ENCODE results near the gene NOX3.
A peak's percentile ranks its signal among the peaks of the same experiment; 100 is the strongest.

NOX3 gene

DNA sequence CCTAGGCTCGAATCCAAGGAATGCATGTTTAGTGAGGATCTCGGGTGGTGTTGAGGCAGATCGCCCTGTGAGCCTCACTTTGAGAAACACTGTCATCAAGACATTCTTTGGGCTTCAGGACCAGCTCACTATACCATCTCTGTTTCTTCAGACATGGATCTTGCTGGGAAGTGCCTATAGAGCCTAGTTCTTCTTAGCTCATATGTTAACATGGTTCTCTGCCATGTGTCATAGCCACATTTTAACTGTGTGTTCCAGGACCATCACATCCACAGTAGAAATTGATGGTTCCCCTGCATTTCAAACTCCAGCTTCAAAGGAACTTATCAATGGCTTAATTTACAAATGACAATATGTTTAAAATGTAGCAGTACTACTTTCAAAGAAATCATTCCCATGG is 57.4 kb downstream of the NOX3 start:
- H3K9ac ChIP-seq (ENCODE audit: insufficient read length), result no peak overlapping the region
- H3K9me3 ChIP-seq (ENCODE audit: low read depth, low read length), result no peaks in the 10 kb centered on the region
- DNase-seq (ENCODE audit: low read depth, low spot score), result no peak
- H3K27ac ChIP-seq, result no peak overlapping the region
- no peaks in the 10 kb centered on the region for H3K36me3 ChIP-seq (ENCODE audit: insufficient read depth, low read length)
- TF ChIP-seq EZH2 (IDR thresholded peaks at IDR 0.05) (no peak), POLR2AphosphoS5 (IDR thresholded peaks at IDR 0.05; ENCODE audit: borderline replicate concordance, low read depth, low read length) (no peak), FOXP2 (optimal IDR thresholded peaks at IDR 0.05; ENCODE audit: control extremely low read depth, extremely low read length, insufficient read depth) (no peak)
- no peak overlapping the region for H3K4me3 ChIP-seq

DNA sequence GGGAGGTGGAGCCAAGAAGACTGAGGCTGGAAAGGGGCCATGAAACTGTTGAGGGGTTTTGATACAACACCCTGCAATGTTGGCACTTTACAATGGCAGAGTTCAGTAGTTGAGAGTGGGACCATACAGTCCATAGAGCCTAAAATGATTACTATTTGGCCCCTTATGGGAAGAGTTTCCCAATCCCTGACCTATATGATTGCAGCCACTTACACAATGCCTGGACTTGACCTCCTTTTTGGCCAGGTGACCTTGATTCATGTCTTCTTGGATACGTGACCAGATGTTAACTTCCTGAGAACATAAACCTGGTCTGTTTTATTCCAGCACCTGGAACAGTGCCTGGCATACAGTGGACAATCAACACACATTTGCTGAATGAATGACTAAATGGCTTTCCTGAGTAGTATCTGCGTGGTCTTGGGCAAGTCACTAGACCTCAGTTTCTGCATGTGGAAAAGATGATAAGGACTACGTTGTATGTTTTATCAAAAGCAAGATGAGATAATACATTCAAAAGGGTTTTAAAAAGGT is 58.4 kb downstream of the NOX3 start:
- H3K9me3 ChIP-seq (ENCODE audit: low read depth, low read length), result no peaks in the 10 kb centered on the region
- TF ChIP-seq EZH2 (IDR thresholded peaks at IDR 0.05) (no peak), FOXP2 (optimal IDR thresholded peaks at IDR 0.05; ENCODE audit: control extremely low read depth, extremely low read length, insufficient read depth) (no peak), POLR2AphosphoS5 (IDR thresholded peaks at IDR 0.05; ENCODE audit: borderline replicate concordance, low read depth, low read length) (no peak)
- no peaks in the 10 kb centered on the region for H3K36me3 ChIP-seq (ENCODE audit: insufficient read depth, low read length)
- no peak for DNase-seq (ENCODE audit: low read depth, low spot score)
- no peak overlapping the region for H3K27ac ChIP-seq
- H3K9ac ChIP-seq (ENCODE audit: insufficient read length), result no peak overlapping the region
- no peak overlapping the region for H3K4me3 ChIP-seq

DNA sequence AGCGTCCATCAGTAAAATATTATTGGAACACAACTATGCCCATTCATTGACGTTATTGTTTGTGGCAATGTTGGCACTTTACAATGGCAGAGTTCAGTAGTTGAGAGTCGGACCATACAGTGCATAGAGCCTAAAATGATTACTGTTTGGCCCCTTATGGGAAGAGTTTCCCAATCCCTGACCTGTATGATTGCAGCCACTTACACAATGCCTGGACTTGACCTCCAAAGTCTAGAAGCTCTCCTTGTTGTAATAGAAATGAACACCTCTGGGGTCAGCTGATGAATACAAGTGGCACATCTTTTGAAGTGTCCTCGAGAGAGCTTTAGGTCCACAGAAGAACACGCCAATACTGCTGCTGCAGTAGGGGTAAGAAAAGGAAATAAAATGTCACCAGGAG is 59.0 kb downstream of the NOX3 start:
- Histone ChIP-seq H3K4me3 (no peak overlapping the region), H3K9ac (ENCODE audit: insufficient read length) (no peak overlapping the region), H3K27ac (no peak overlapping the region), H3K9me3 (ENCODE audit: low read depth, low read length) (no peaks in the 10 kb centered on the region), H3K36me3 (ENCODE audit: insufficient read depth, low read length) (no peaks in the 10 kb centered on the region)
- TF ChIP-seq POLR2AphosphoS5 (IDR thresholded peaks at IDR 0.05; ENCODE audit: borderline replicate concordance, low read depth, low read length), result no peak
- TF ChIP-seq EZH2 (IDR thresholded peaks at IDR 0.05), result no peak
- no peak for TF ChIP-seq FOXP2 (optimal IDR thresholded peaks at IDR 0.05; ENCODE audit: control extremely low read depth, extremely low read length, insufficient read depth)
- DNase-seq (ENCODE audit: low read depth, low spot score), result no peak

DNA sequence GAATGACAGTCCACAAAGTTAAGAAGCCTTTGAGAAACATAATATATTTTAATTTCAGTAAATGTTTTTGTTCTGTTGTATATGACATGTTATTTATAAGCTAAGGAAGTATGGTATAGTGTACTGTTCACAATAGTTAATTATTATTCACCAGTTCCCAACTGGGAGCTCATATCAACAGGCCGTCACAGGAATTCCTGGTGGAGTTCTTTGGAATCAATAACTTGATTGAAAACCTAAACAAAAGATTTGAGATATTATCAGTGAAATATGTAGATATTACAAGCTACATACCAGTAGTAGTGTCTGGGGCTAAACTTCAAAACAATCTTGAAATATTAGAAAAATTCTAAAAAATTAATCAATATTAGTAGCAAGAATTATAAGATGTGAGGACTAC is 60.3 kb downstream of the NOX3 start:
- H3K9me3 ChIP-seq (ENCODE audit: low read depth, low read length), result no peaks in the 10 kb centered on the region
- no peak for DNase-seq (ENCODE audit: low read depth, low spot score)
- H3K9ac ChIP-seq (ENCODE audit: insufficient read length), result no peak overlapping the region
- H3K4me3 ChIP-seq, result no peak overlapping the region
- no peak overlapping the region for H3K27ac ChIP-seq
- no peaks in the 10 kb centered on the region for H3K36me3 ChIP-seq (ENCODE audit: insufficient read depth, low read length)
- TF ChIP-seq EZH2 (IDR thresholded peaks at IDR 0.05) (no peak), FOXP2 (optimal IDR thresholded peaks at IDR 0.05; ENCODE audit: control extremely low read depth, extremely low read length, insufficient read depth) (no peak), POLR2AphosphoS5 (IDR thresholded peaks at IDR 0.05; ENCODE audit: borderline replicate concordance, low read depth, low read length) (no peak)

DNA sequence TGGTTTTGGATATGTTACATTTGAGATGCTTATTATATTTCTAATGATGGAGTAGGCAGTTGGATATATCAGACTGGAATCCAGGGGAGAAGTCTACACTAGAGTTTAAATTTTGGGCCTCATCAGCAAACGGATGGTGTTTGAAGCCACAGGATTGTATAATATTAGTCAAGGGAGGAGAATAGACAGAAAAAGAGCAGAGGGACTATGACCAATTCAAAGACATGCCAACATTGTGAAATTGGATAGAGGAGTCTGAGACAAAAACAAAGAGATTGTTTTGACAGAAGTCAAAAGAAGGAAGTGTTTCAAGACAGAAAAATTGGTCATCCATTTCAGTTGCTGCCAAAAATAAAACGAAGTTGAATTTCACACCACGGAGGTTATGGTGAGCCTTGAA is 66.5 kb downstream of the NOX3 start:
- H3K9ac ChIP-seq (ENCODE audit: insufficient read length), result no peak overlapping the region

DNA sequence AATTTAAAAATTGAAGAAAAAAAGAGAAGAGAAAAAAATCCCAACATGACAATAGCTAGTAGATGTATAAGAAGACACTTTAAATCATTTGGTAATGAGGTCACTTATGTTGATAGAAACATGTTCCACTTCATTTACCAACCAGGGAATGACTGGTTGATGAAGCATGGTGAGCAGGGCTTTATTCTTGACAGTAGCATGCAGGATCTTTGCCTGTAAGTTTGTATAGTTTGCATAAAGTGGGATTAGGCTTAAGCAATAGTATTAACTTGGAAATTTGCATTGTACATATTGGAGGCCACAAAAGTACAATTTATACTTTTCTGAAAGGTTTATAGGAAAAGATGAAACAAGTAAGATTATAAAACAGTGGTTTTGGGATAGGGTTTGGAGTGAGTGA is 67.0 kb downstream of the NOX3 start:
- no peak for TF ChIP-seq EZH2 (IDR thresholded peaks at IDR 0.05)
- TF ChIP-seq FOXP2 (optimal IDR thresholded peaks at IDR 0.05; ENCODE audit: control extremely low read depth, extremely low read length, insufficient read depth), result no peak
- no peak for TF ChIP-seq POLR2AphosphoS5 (IDR thresholded peaks at IDR 0.05; ENCODE audit: borderline replicate concordance, low read depth, low read length)
- Histone ChIP-seq H3K9me3 (ENCODE audit: low read depth, low read length) (no peaks in the 10 kb centered on the region), H3K27ac (no peak overlapping the region), H3K9ac (ENCODE audit: insufficient read length) (no peak overlapping the region), H3K4me3 (no peak overlapping the region), H3K36me3 (ENCODE audit: insufficient read depth, low read length) (no peaks in the 10 kb centered on the region)
- DNase-seq (ENCODE audit: low read depth, low spot score), result no peak

More for the DNA sequence above, 66.5 kb downstream of the NOX3 start:
- H3K9me3 ChIP-seq (ENCODE audit: low read depth, low read length), result no peaks in the 10 kb centered on the region
- no peak overlapping the region for H3K27ac ChIP-seq
- TF ChIP-seq POLR2AphosphoS5 (IDR thresholded peaks at IDR 0.05; ENCODE audit: borderline replicate concordance, low read depth, low read length) (no peak), FOXP2 (optimal IDR thresholded peaks at IDR 0.05; ENCODE audit: control extremely low read depth, extremely low read length, insufficient read depth) (no peak), EZH2 (IDR thresholded peaks at IDR 0.05) (no peak)
- DNase-seq (ENCODE audit: low read depth, low spot score), result no peak
- no peaks in the 10 kb centered on the region for H3K36me3 ChIP-seq (ENCODE audit: insufficient read depth, low read length)
- H3K4me3 ChIP-seq, result no peak overlapping the region

DNA sequence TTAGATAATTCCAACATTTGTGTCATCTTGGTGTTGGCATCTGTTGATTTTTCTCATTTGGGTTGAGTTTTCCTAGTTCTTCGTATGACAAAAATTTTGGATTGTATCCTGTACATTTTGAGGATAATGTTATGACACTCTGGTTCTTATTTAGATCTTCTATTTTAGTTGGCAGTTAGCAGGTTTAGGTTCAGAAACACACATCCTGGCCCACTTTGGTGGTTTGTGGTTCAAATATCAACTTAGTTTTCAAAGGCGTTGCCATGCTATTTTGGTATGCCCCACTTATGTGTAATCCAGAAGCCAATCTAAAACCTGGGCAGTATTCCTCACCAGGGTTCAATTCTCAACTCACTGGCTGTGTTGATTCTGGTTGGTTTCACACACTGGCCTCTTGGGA is 68.2 kb downstream of the NOX3 start:
- Histone ChIP-seq H3K27ac (no peak overlapping the region), H3K36me3 (ENCODE audit: insufficient read depth, low read length) (no peaks in the 10 kb centered on the region), H3K4me3 (no peak overlapping the region), H3K9me3 (ENCODE audit: low read depth, low read length) (no peaks in the 10 kb centered on the region), H3K9ac (ENCODE audit: insufficient read length) (no peak overlapping the region)
- no peak for DNase-seq (ENCODE audit: low read depth, low spot score)
- TF ChIP-seq FOXP2 (optimal IDR thresholded peaks at IDR 0.05; ENCODE audit: control extremely low read depth, extremely low read length, insufficient read depth), result no peak
- no peak for TF ChIP-seq POLR2AphosphoS5 (IDR thresholded peaks at IDR 0.05; ENCODE audit: borderline replicate concordance, low read depth, low read length)
- no peak for TF ChIP-seq EZH2 (IDR thresholded peaks at IDR 0.05)

DNA sequence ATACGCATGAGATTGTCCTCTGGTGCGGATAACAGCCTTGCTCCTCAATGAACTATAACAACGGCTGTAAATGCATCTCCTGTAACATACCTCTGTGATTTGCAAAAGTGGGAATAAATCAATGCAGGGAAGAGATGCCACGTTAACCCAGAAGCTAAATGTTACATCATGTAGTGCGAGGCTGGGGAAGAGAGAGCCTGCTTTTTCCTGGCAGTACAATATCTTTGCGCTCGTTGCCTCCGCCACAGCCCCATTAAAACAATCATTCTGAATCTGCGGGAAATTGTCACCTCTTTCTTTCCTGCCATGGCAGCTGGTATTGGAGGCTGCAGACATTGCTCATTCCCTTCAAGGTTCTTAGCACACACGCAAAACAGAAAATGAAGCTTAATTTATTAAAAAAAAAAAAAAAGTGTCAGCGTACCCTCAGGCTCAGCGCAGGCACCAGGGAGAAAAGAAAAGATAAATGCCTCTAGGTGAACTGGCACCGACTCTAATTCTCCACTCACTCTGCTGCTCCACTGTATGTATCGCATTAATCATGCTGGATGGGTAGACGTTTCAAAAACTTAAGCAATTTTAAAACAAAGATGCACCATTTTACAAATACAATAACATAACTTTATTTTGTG is 71.2 kb downstream of the NOX3 start:
- peak; percentile 18 for DNase-seq (ENCODE audit: low read depth, low spot score)
- H3K36me3 ChIP-seq (ENCODE audit: insufficient read depth, low read length), result no peaks in the 10 kb centered on the region
- peak overlapping the region; percentile 52 for H3K4me3 ChIP-seq
- no peaks in the 10 kb centered on the region for H3K9me3 ChIP-seq (ENCODE audit: low read depth, low read length)
- TF ChIP-seq EZH2 (IDR thresholded peaks at IDR 0.05), result no peak
- no peak for TF ChIP-seq FOXP2 (optimal IDR thresholded peaks at IDR 0.05; ENCODE audit: control extremely low read depth, extremely low read length, insufficient read depth)
- no peak; the same call in 1 of the 2 replicates for TF ChIP-seq POLR2AphosphoS5 (IDR thresholded peaks at IDR 0.05; ENCODE audit: borderline replicate concordance, low read depth, low read length)
- H3K27ac ChIP-seq, result peak overlapping the region; percentile 61
- no peak overlapping the region for H3K9ac ChIP-seq (ENCODE audit: insufficient read length)

DNA sequence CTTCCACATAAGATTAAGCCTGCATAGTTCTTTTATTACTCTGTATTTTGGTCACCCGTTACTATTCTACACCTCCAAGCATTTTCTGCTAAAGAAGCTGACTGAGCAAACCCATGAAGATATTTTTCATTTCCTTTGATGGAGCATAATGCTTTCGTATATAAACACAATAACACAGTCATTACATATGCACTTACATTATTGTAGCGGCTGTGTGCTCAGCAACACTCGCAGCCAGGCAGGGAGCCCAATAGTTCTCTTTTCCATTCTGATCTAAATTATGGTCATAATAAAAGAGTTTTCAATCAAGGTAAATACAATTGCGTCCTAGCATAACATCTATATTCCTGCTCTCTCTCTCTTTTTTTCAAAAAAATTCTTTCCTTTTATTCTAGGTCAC is 71.7 kb downstream of the NOX3 start:
- TF ChIP-seq POLR2AphosphoS5 (IDR thresholded peaks at IDR 0.05; ENCODE audit: borderline replicate concordance, low read depth, low read length) (no peak), FOXP2 (optimal IDR thresholded peaks at IDR 0.05; ENCODE audit: control extremely low read depth, extremely low read length, insufficient read depth) (no peak), EZH2 (IDR thresholded peaks at IDR 0.05) (no peak)
- DNase-seq (ENCODE audit: low read depth, low spot score), result peak; percentile 6
- peak overlapping the region; percentile 52 for H3K4me3 ChIP-seq
- H3K9me3 ChIP-seq (ENCODE audit: low read depth, low read length), result no peaks in the 10 kb centered on the region
- H3K9ac ChIP-seq (ENCODE audit: insufficient read length), result no peak overlapping the region
- H3K27ac ChIP-seq, result peak overlapping the region; percentile 61
- H3K36me3 ChIP-seq (ENCODE audit: insufficient read depth, low read length), result no peaks in the 10 kb centered on the region
